ENCODE data around the gene TNFSF10.

- TF ChIP-seq POLR2A (IDR thresholded peaks at IDR 0.05) = no peak
- no peak for TF ChIP-seq CTCF (IDR thresholded peaks at IDR 0.05)
Measured at GRCh38 chr3:172561897-172562640, 38.8 kb upstream of the TNFSF10 start.
